ENCODE data around the gene FAM236D.
"Not testable (repeated sequence)": the region's sequence is repeated elsewhere in the genome, so short reads cannot be mapped to it uniquely, and the experiment has no call there.

- TF ChIP-seq CTCF (IDR thresholded peaks at IDR 0.05; ENCODE audit: insufficient read depth, low read length, poor library complexity, severe bottlenecking); EZH2phosphoT487 (conservative IDR thresholded peaks at IDR 0.05; ENCODE audit: low read length): not testable (repeated sequence)
These were observed at the start of gene FAM236D for GRCh38 chrX:72808110-72808509.

Measured in SU-DHL-6 (cell line).